RWPE2 (cell line): ENCODE results near the gene RALGAPA2.

Experiments used
- ATAC-seq: fragments of 200-7000 bp; cut with Tn5 transposase; 3 replicates; pipeline ENCODE4 v1.9.1; 2021; ENCODE audit warnings: low read depth
- DNase-seq: peaks from one replicate; pipeline ENCODE4 v3.0.0-alpha.2; 2020; ENCODE audit warnings: low spot score
- H3K27ac ChIP-seq: fragments of 450-650 bp; 2 replicates; pipeline ENCODE4 v1.5.1; 2017; ENCODE audit warnings: mild to moderate bottlenecking; ENCODE audit not compliant: poor library complexity, severe bottlenecking
- H3K27me3 ChIP-seq: fragments of 250-450 bp; sonication (Bioruptor Pico); 2 replicates; pipeline ENCODE4 v1.5.1; 2021; ENCODE audit warnings: mild to moderate bottlenecking, moderate library complexity; ENCODE audit not compliant: insufficient read depth, poor library complexity, severe bottlenecking
- H3K36me3 ChIP-seq: fragments of 250-450 bp; sonication (Bioruptor Pico); 2 replicates; pipeline ENCODE4 v1.5.1; 2020; ENCODE audit warnings: low read depth, mild to moderate bottlenecking, moderate library complexity
- H3K4me1 ChIP-seq: fragments of 250-450 bp; sonication (Bioruptor Pico); 2 replicates; pipeline ENCODE4 v1.5.1; 2021; ENCODE audit warnings: mild to moderate bottlenecking, moderate library complexity; ENCODE audit not compliant: insufficient read depth, poor library complexity, severe bottlenecking
- H3K4me3 ChIP-seq: fragments of 250-450 bp; sonication (Bioruptor Pico); 2 replicates; pipeline ENCODE4 v1.5.1; 2021; ENCODE audit warnings: mild to moderate bottlenecking, moderate library complexity; ENCODE audit not compliant: severe bottlenecking
- H3K9me3 ChIP-seq: fragments of 250-450 bp; sonication (Bioruptor Pico); 2 replicates; pipeline ENCODE4 v1.5.1; 2021; ENCODE audit warnings: mild to moderate bottlenecking, moderate library complexity; ENCODE audit not compliant: severe bottlenecking
- TF ChIP-seq, protein P1 (sequence below): fragments of 450-650 bp; IDR thresholded peaks from one replicate; pipeline ENCODE4 v1.5.1; 2017; ENCODE audit warnings: mild to moderate bottlenecking, moderate library complexity; ENCODE audit not compliant: poor library complexity, severe bottlenecking

Gene RALGAPA2

DNA sequence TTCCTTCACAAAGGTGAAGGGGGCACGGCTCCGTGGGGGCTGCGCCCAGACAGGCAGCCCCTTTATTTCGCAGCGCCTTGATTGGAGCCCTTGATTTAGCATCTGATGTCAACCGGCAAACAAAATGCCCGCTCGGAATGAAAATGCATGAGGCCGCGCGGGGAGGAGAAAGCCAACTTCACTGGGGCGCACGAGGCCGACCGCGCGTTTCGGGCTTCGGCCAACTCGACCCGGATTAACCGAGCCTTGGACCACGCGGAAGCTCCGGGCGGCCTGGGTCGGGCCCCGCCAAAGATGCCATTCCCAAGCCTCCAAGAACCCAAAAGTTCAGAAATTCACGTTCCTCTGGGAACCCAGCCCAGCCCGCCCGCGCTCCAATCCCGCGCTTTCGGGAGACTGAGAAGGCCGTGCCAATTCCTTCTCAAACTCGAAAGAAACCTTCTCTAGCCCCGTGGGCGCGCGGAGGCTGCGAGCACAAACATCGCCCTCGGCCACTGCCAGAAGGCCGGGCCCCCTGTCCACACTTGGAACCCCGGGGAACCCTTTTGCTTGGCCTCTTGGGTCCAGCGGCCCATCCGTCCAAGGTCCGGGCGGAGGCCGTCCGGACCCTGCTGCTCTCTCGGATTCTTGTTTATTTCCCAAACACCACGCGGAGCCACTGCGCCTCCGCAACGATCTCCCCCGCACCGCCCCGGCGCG lies 345.4 kb downstream of the RALGAPA2 start:
- ATAC-seq = no peak
- Histone ChIP-seq H3K36me3 (no peaks in the 10 kb centered on the region), H3K9me3 (no peaks in the 10 kb centered on the region), H3K27ac (no peak overlapping the region), H3K27me3 (peaks cover 90% of the 10 kb centered on the region), H3K4me3 (no peak overlapping the region), H3K4me1 (no peaks in the 10 kb centered on the region)
- TF ChIP-seq, protein P1, sequence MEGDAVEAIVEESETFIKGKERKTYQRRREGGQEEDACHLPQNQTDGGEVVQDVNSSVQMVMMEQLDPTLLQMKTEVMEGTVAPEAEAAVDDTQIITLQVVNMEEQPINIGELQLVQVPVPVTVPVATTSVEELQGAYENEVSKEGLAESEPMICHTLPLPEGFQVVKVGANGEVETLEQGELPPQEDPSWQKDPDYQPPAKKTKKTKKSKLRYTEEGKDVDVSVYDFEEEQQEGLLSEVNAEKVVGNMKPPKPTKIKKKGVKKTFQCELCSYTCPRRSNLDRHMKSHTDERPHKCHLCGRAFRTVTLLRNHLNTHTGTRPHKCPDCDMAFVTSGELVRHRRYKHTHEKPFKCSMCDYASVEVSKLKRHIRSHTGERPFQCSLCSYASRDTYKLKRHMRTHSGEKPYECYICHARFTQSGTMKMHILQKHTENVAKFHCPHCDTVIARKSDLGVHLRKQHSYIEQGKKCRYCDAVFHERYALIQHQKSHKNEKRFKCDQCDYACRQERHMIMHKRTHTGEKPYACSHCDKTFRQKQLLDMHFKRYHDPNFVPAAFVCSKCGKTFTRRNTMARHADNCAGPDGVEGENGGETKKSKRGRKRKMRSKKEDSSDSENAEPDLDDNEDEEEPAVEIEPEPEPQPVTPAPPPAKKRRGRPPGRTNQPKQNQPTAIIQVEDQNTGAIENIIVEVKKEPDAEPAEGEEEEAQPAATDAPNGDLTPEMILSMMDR = no peak
- no peak for DNase-seq

DNA sequence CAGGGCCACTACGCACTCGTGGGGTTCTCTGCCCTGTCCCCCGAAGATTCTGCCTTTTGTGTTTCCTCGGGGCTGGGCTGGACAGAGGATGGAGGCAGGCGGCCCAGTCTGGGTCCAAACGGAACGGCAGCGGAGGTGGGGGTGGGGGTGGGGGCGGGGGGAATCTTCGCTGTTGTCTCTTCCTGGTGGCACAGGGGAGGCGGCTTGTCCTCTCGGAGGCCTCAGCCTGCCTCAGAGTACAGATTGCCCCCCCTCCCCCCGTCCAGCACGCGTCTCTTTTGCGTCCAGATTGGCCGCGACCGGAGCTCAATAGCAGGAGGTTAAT lies 345.9 kb downstream of the RALGAPA2 start:
- no peak overlapping the region for H3K27ac ChIP-seq
- no peaks in the 10 kb centered on the region for H3K9me3 ChIP-seq
- DNase-seq (no peak), ATAC-seq (no peak)
- no peak overlapping the region for H3K4me3 ChIP-seq
- H3K4me1 ChIP-seq = no peaks in the 10 kb centered on the region
- peaks cover 90% of the 10 kb centered on the region for H3K27me3 ChIP-seq
- no peaks in the 10 kb centered on the region for H3K36me3 ChIP-seq
- TF ChIP-seq, protein P1 = no peak

DNA sequence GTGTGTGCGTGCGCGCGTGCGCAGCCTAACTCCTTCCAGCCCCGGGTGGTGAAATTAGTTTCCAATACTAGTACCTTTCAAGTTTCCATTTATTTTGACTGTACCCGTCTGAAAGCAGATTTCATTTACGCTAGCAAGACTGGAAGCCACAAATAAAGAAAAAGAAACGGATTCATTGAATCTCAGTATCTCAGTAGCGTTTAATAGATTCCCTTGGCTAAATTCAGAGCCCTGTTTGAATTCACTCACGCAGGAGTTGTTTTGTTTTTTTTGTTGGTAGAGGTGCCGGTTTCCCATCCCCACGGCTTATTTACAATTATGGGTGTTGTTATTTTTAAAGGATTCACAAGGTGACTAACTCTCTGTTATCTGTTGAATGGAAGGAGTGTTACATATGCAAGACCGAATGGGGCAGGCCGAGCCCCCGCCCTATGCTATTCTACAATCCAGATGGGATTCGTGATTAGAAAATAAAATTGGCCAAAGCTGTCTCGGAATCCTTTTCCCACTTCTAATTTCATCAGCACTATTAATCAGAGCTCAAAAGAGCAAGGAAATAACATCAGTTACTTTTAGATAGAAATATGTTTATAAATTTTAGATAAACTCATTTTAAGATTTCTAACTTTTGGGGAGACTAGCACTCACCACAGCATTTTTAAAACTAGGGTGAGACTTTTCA lies 346.8 kb downstream of the RALGAPA2 start:
- ATAC-seq (no peak), DNase-seq (no peak)
- H3K9me3 ChIP-seq = no peaks in the 10 kb centered on the region
- H3K27me3 ChIP-seq = peaks cover 90% of the 10 kb centered on the region
- no peaks in the 10 kb centered on the region for H3K4me1 ChIP-seq
- no peaks in the 10 kb centered on the region for H3K36me3 ChIP-seq
- H3K27ac ChIP-seq = no peak overlapping the region
- H3K4me3 ChIP-seq = no peak overlapping the region
- TF ChIP-seq, protein P1 = no peak

DNA sequence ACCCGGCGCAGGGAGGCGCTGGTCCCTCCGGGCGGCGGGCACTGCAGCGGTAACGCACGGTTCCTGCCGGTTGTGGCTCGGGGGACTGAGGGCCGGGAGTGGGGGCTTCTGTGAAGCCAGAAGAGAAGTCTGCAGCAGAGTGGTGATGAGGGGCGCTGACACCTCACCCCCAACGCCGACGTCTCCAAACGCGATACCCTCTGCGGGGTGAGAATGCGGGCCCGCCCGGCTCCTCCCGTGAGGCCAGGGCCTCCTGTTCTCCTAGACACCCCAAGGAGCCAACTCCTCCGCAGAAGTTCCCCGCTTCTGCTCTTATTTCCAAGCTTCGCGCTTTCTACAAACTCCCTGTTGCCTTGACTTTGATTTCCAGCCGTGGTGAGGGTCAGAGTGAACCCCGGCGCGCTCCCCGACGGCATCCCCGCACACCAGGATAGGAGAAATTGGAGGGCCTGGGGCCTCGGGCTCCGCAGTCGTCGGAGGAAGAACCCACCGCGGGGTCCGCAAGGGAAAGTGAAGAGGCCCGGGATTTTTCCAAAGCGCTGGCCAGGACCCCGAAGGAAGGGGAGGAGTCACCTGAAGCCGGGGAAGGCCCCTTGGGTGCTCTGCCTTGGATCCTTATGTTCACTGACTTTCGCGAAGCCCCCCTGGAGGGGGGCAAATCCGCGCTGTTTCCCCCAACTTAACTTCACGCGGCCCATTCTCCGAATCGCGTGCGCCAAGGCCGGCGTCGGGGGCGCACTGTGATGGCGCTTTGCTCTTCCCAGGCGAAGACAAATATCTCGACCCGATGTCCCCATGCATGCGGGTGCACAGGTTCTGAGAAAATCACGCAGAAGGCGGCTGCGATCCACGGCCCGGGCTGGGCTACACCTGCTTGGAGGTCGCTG lies 347.6 kb downstream of the RALGAPA2 start:
- DNase-seq (no peak), ATAC-seq (no peak)
- H3K27ac ChIP-seq = no peak overlapping the region
- no peaks in the 10 kb centered on the region for H3K36me3 ChIP-seq
- H3K4me3 ChIP-seq = no peak overlapping the region
- H3K4me1 ChIP-seq = no peaks in the 10 kb centered on the region
- H3K27me3 ChIP-seq = peaks cover 85% of the 10 kb centered on the region
- TF ChIP-seq, protein P1 = no peak
- H3K9me3 ChIP-seq = no peaks in the 10 kb centered on the region
